HepG2 (cell line): ENCODE results near the gene PCDHA7. TPM values are rescaled to one million over a fixed set of nuclear protein-coding genes. Genes with fewer than 3 reads are reported as not detected.
"Not testable (repeated sequence)": the region's sequence is repeated elsewhere in the genome, so short reads cannot be mapped to it uniquely, and the experiment has no call there.

Experiments
- ATAC-seq: fragments of 200-7000 bp; cut with Tn5 transposase; 3 replicates; pipeline ENCODE4 v1.9.1; 2020; ENCODE audit warnings: mild to moderate bottlenecking, moderate library complexity
- BruUV-seq: library from RNA; stranded (reverse); fragments of 400-500 nt; replicated peaks from 2 replicates; lab custom pipeline; 2021; lab: Mats Ljungman, UMichigan
- CTCF ChIA-PET: fragments of 300-600 bp; formaldehyde crosslinking; extraction: SDS; loops from one replicate; lab custom pipeline; 2021; ENCODE audit warnings: low total read pairs, inconsistent platforms, low intra/inter-chr PET ratio; lab: Yijun Ruan, JAX
- POLR2A ChIA-PET: fragments of 350-600 bp; sonication (Branson Sonifier 250); formaldehyde crosslinking; loops from one replicate; lab custom pipeline; 2020; ENCODE audit warnings: antibody characterized with exemption, inconsistent platforms; lab: Yijun Ruan, JAX
- DNase-seq: peaks from one replicate; pipeline ENCODE4 v3.0.0-alpha.2; 2015; ENCODE audit warnings: low spot score
- FAIRE-seq: peaks from 3 replicates; lab custom pipeline; 2011; peaks lifted over from hg19 to GRCh38; lab: Jason Lieb, UNC
- H2AFZ ChIP-seq: one replicate; pipeline ENCODE4 v1.6.1; 2011; ENCODE audit warnings: low read length, inconsistent platforms
- H3K27ac ChIP-seq: fragments of 300-600 bp; 3 replicates; pipeline ENCODE4 v1.8.0; 2011; ENCODE audit warnings: mixed run types, mild to moderate bottlenecking, mixed read lengths, low read length, inconsistent platforms; ENCODE audit not compliant: insufficient read depth; ENCODE audit errors: extremely low read length
- H3K27me3 ChIP-seq, 2 experiments: fragments of 200-600 bp in 1 of 2; 2 replicates in 1 of 2; 3 replicates in 1 of 2; pipeline versions ENCODE4 v1.6.0 to v1.8.0; 2011; ENCODE audit warnings: low read length in 2 of 2, mild to moderate bottlenecking in 2 of 2, moderate library complexity in 2 of 2, inconsistent platforms in 1 of 2; ENCODE audit not compliant: insufficient read depth in 2 of 2, control insufficient read depth in 1 of 2
- H3K36me3 ChIP-seq, 2 experiments: fragments of 200-600 bp in 1 of 2; replicated peaks in 1 of 2; 2 replicates in 1 of 2; 3 replicates in 1 of 2; pipeline versions ENCODE4 v1.5.1 to v1.8.0; 2011; ENCODE audit warnings: low read length in 2 of 2, inconsistent platforms in 1 of 2; ENCODE audit not compliant: insufficient read depth in 2 of 2, control insufficient read depth in 1 of 2
- H3K4me1 ChIP-seq: 2 replicates; pipeline ENCODE4 v1.5.1; 2012; ENCODE audit warnings: low read length, inconsistent platforms; ENCODE audit not compliant: insufficient read depth
- H3K4me2 ChIP-seq: 2 replicates; pipeline ENCODE4 v1.6.0; 2011; ENCODE audit warnings: low read depth, low read length, inconsistent platforms
- H3K4me3 ChIP-seq, 3 experiments: fragments of 200-600 bp in 1 of 3; sonication (generic), shearing (Covaris generic) in 1 of 3; replicated peaks in 1 of 3; 2 replicates each; pipeline ENCODE4 v1.5.1; 2011 to 2016; ENCODE audit warnings: low read length in 3 of 3, inconsistent platforms in 2 of 3, low read depth in 2 of 3, mild to moderate bottlenecking in 2 of 3, control low read depth in 1 of 3, mixed read lengths in 1 of 3; ENCODE audit not compliant: insufficient read depth in 1 of 3
- H3K79me2 ChIP-seq: one replicate; pipeline ENCODE4 v1.6.1; 2011; ENCODE audit warnings: low read length, inconsistent platforms; ENCODE audit not compliant: insufficient read depth
- H3K9ac ChIP-seq: 2 replicates; pipeline ENCODE4 v1.6.0; 2011; ENCODE audit warnings: mild to moderate bottlenecking, low read depth, low read length, inconsistent platforms; ENCODE audit not compliant: insufficient read depth
- H3K9me3 ChIP-seq: 2 replicates; pipeline ENCODE4 v1.5.1; 2012; ENCODE audit warnings: mild to moderate bottlenecking, low read length
- H4K20me1 ChIP-seq: 2 replicates; pipeline ENCODE4 v1.6.0; 2011; ENCODE audit warnings: inconsistent platforms, mild to moderate bottlenecking, low read length, moderate library complexity; ENCODE audit not compliant: insufficient read depth
- WGBS: methylation state at CpG from one replicate; pipeline ENCODE4 v1.1.6; 2017; ENCODE audit warnings: low lambda C conversion rate; 5-methylcytosine and 5-hydroxymethylcytosine counted together
- in situ Hi-C: cut with HindIII; loops from 2 replicates; pipeline ENCODE4 v1.10.0; 2017; ENCODE audit warnings: low pct_unique_long_range_greater_than_20kb; ENCODE audit not compliant: extremely low pct_ligation_motif_present
- intact Hi-C: fragments of 100-400 bp; cut with micrococcal nuclease; formaldehyde crosslinking; loops from one replicate; pipeline ENCODE4 v1.10.0; 2022; ENCODE audit not compliant: unreplicated experiment
- polyA plus RNA-seq, 8 experiments: library from polyadenylated mRNA; depleted of rRNA in 3 of 8; stranded (reverse) in 7 of 8; unstranded in 1 of 8; fragments of >200 nt; fragmentation: Illumina TruSeq in 4 of 8; extraction: Trizol in 4 of 8; gene quantifications; 2 replicates each; pipeline versions ENCODE4 v1.2.1 to v1.2.3, GENCODE V29; 2011 to 2016; ENCODE audit warnings: low read depth in 4 of 8, missing spikeins in 1 of 8, mixed read lengths in 1 of 8; ENCODE audit not compliant: insufficient read depth in 1 of 8
- total RNA-seq, 5 experiments: library from RNA; depleted of rRNA; stranded (reverse); fragments of >200 nt; fragmentation: Illumina TruSeq; extraction: Trizol; gene quantifications; 2 replicates each; pipeline ENCODE4 v1.2.3, GENCODE V29; 2016; ENCODE audit warnings: low read depth in 1 of 5
- TF ChIP-seq, protein P1 (sequence below): sonication (generic); formaldehyde crosslinking; IDR thresholded peaks from 2 replicates; pipeline ENCODE4 v1.4.0; 2020; ENCODE audit warnings: missing genetic modification reagents

The PCDHA7 gene
- total and polyA plus RNA-seq, 2 of the 13 experiments (the other 11 are each of a cell fraction or from before 2014, with no cell fraction given): 0.49 to 0.53 TPM

DNA sequence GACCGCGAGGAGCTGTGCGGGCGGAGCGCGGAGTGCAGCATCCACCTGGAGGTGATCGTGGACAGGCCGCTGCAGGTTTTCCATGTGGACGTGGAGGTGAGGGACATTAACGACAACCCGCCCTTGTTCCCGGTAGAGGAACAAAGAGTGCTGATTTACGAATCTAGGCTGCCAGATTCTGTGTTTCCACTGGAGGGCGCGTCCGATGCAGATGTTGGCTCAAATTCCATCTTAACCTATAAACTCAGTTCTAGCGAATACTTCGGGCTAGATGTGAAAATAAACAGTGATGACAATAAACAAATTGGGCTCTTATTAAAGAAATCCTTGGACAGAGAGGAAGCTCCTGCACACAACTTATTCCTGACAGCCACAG lies 5.7 kb upstream of the PCDHA7 start (continued):
- TF ChIP-seq, protein P1, sequence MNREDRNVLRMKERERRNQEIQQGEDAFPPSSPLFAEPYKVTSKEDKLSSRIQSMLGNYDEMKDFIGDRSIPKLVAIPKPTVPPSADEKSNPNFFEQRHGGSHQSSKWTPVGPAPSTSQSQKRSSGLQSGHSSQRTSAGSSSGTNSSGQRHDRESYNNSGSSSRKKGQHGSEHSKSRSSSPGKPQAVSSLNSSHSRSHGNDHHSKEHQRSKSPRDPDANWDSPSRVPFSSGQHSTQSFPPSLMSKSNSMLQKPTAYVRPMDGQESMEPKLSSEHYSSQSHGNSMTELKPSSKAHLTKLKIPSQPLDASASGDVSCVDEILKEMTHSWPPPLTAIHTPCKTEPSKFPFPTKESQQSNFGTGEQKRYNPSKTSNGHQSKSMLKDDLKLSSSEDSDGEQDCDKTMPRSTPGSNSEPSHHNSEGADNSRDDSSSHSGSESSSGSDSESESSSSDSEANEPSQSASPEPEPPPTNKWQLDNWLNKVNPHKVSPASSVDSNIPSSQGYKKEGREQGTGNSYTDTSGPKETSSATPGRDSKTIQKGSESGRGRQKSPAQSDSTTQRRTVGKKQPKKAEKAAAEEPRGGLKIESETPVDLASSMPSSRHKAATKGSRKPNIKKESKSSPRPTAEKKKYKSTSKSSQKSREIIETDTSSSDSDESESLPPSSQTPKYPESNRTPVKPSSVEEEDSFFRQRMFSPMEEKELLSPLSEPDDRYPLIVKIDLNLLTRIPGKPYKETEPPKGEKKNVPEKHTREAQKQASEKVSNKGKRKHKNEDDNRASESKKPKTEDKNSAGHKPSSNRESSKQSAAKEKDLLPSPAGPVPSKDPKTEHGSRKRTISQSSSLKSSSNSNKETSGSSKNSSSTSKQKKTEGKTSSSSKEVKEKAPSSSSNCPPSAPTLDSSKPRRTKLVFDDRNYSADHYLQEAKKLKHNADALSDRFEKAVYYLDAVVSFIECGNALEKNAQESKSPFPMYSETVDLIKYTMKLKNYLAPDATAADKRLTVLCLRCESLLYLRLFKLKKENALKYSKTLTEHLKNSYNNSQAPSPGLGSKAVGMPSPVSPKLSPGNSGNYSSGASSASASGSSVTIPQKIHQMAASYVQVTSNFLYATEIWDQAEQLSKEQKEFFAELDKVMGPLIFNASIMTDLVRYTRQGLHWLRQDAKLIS: no peak

DNA sequence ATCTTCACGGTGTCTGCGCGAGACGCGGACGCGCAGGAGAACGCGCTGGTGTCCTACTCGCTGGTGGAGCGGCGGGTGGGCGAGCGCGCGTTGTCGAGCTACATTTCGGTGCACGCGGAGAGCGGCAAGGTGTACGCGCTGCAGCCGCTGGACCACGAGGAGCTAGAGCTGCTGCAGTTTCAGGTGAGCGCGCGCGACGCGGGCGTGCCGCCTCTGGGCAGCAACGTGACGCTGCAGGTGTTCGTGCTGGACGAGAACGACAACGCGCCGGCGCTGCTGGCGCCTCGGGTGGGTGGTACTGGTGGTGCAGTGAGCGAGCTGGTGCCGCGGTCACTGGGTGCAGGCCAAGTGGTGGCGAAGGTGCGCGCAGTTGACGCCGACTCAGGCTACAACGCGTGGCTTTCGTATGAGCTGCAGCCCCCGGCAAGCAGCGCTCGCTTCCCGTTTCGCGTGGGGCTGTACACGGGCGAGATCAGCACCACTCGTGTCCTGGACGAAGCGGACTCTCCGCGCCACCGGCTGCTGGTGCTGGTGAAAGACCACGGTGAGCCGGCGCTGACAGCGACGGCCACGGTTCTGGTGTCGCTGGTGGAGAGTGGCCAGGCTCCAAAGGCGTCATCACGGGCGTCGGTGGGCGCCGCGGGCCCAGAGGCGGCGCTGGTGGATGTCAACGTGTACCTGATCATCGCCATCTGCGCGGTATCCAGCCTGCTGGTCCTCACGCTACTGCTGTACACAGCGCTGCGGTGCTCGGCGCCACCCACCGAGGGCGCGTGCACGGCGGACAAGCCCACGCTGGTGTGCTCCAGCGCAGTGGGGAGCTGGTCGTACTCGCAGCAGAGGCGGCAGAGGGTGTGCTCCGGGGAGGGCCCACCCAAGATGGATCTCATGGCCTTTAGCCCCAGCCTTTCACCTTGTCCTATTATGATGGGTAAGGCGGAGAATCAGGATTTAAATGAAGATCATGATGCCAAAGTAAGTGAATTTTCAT lies 4.3 kb upstream of the PCDHA7 start:
- H3K4me1 ChIP-seq, H3K36me3 ChIP-seq, FAIRE-seq, H3K9ac ChIP-seq, ATAC-seq, H3K27me3 ChIP-seq, H3K4me2 ChIP-seq, H4K20me1 ChIP-seq, intact Hi-C loops, H3K79me2 ChIP-seq, in situ Hi-C loops, H3K27ac ChIP-seq, BruUV-seq, CTCF ChIA-PET, POLR2A ChIA-PET, H3K9me3 ChIP-seq, DNase-seq, H2AFZ ChIP-seq, H3K4me3 ChIP-seq: not testable (repeated sequence)
- 92% methylated on average over 90 of the region's 106 CpGs for WGBS
